Activated naive CD8-positive, alpha-beta T cell (primary cell): ENCODE data around the gene RTEL1.

ENCODE experiments used
- H3K27ac Mint-ChIP-seq: one replicate; pipeline ENCODE4 v1.8.0; 2021; ENCODE audit warnings: mixed read lengths
- H3K27me3 Mint-ChIP-seq: one replicate; pipeline ENCODE4 v1.8.0; 2021; ENCODE audit warnings: mixed read lengths
- H3K36me3 Mint-ChIP-seq: one replicate; pipeline ENCODE4 v1.8.0; 2021; ENCODE audit warnings: mixed read lengths
- H3K4me1 Mint-ChIP-seq: one replicate; pipeline ENCODE4 v1.8.0; 2021; ENCODE audit warnings: low read depth, mixed read lengths
- H3K4me3 Mint-ChIP-seq: one replicate; pipeline ENCODE4 v1.8.0; 2021; ENCODE audit warnings: mild to moderate bottlenecking, mixed read lengths
- H3K9me3 Mint-ChIP-seq: one replicate; pipeline ENCODE4 v1.8.0; 2021; ENCODE audit warnings: low read depth, mixed read lengths

RTEL1 gene

DNA sequence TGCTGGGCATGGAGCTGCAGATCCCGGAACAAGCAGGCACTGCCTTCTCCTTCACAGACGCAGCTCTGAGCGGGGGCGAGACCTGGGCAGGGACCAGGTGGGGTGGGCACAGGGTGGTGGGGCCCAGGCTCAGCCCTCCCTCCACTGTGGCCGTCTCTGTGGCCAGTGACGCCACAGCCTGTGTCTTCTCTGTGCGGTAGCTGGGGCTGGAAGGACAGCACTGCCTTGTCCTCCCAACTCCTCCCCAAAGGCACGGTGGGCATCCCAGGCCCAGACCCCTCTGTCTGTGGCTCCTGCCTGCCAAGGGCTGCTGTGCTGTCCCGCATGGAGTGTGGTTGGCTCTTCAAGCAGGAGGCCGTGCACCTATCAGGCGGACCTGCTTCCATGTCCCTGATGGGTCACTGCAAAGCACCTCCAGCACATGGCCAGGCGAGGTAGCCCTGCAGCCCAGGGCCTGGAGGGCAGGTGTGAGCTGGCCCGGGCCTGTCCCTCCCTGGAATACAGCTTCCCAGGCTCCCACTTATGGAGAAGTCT, 23.6 kb downstream of the RTEL1 start:
- Mint-ChIP-seq H3K36me3 (no peaks in the 10 kb centered on the region), H3K4me3 (no peak overlapping the region), H3K27me3 (no peaks in the 10 kb centered on the region), H3K27ac (no peak overlapping the region), H3K9me3 (no peaks in the 10 kb centered on the region), H3K4me1 (no peaks in the 10 kb centered on the region)

DNA sequence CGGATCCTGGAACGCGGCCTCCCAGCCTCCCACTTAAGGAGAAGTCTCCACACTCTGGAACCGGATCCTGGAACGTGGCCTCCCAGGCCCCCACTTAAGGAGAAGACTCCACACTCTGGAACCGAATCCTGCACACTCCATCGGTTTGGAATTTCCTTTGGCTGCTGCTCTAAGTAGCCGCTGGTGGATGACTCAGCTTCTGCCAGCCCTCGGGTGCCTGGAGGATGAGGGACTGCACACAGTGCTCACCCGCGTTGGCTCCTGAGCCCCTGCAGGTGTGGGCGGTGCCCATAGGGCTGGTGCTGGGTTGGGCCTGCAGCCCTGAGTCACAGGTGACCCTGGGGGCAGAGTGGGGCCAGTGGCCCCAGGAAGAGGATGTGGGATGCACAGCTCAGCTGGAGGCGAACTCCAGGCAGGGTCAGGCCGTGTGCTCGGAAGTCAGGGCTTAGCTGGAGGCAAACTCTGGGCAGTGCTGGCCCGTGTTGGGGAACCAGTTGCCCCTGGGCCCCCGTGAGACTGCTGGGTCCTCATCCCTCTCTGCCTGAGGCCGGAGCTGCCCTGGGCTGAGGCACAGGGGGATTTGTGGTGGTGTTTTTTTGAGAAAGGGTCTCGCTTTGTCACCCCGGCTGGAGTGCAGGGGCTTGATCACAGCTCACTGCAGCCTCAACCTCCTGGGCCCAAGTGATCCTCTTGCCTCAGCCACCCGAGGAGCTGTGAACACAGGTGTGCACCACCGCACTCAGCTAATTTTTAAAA, 24.4 kb downstream of the RTEL1 start:
- H3K36me3 Mint-ChIP-seq, result no peaks in the 10 kb centered on the region
- no peak overlapping the region for H3K4me3 Mint-ChIP-seq
- H3K9me3 Mint-ChIP-seq, result no peaks in the 10 kb centered on the region
- H3K27ac Mint-ChIP-seq, result no peak overlapping the region
- H3K27me3 Mint-ChIP-seq, result no peaks in the 10 kb centered on the region
- H3K4me1 Mint-ChIP-seq, result peaks cover 3% of the 10 kb centered on the region

DNA sequence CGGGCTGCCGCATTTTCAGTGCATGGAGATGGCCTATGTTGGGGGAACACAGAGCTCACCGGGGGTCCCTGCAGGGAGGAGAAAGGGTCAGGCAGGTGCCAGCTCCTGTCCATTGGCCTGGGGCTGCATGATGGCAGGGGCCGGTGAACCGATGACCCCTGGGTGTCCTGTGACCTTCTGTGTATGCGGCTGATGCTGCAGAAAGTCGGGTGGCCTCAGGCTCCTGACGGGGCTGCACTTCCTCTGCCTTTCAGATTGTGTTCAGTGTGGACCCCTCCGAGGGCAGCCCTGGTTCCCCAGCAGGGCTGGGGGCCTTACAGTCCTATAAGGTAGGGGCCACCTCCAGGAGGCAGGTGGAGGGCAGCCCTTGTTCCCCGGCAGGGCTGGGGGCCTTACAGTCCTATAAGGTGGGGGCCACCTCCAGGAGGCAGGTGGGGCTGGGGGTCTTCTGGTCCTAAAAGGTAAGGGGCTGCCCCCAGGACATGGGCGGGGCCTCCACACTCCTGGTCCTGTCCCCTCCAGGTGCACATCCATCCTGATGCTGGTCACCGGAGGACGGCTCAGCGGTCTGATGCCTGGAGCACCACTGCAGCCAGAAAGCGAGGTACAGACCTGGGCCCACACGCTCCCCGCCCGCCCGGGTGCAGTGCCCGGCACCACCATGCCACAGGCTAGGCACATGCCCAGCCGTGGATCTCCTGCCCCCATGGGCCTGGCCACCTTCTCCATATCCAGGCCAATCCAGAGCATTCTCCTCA, 27.3 kb downstream of the RTEL1 start:
- no peak overlapping the region for H3K27ac Mint-ChIP-seq
- no peak overlapping the region for H3K4me3 Mint-ChIP-seq
- H3K4me1 Mint-ChIP-seq, result peaks cover 3% of the 10 kb centered on the region
- H3K9me3 Mint-ChIP-seq, result no peaks in the 10 kb centered on the region
- H3K27me3 Mint-ChIP-seq, result no peaks in the 10 kb centered on the region
- no peaks in the 10 kb centered on the region for H3K36me3 Mint-ChIP-seq

DNA sequence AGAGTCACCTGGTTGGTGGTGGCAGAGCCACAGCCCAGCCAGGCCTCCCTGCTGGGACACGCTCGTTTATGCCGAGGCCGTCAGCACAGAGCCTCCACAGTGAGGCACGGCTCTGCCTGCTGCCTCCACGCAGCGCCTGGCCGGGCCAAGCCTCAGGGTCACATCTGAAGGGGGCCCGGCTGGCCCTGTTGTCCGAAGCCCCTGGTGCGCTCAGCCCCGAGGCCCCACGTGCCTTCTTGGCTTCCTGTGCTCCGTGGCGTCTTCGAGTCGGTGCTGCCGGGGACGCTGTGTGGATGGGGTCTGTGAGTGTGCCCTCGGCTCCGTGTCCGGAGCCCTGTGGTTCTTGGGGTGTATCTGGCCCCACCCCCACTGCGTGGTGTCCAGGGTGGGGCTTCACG, 28.0 kb downstream of the RTEL1 start:
- Mint-ChIP-seq H3K9me3 (no peaks in the 10 kb centered on the region), H3K4me1 (peaks cover 3% of the 10 kb centered on the region), H3K27me3 (no peaks in the 10 kb centered on the region), H3K27ac (no peak overlapping the region), H3K4me3 (no peak overlapping the region), H3K36me3 (no peaks in the 10 kb centered on the region)

DNA sequence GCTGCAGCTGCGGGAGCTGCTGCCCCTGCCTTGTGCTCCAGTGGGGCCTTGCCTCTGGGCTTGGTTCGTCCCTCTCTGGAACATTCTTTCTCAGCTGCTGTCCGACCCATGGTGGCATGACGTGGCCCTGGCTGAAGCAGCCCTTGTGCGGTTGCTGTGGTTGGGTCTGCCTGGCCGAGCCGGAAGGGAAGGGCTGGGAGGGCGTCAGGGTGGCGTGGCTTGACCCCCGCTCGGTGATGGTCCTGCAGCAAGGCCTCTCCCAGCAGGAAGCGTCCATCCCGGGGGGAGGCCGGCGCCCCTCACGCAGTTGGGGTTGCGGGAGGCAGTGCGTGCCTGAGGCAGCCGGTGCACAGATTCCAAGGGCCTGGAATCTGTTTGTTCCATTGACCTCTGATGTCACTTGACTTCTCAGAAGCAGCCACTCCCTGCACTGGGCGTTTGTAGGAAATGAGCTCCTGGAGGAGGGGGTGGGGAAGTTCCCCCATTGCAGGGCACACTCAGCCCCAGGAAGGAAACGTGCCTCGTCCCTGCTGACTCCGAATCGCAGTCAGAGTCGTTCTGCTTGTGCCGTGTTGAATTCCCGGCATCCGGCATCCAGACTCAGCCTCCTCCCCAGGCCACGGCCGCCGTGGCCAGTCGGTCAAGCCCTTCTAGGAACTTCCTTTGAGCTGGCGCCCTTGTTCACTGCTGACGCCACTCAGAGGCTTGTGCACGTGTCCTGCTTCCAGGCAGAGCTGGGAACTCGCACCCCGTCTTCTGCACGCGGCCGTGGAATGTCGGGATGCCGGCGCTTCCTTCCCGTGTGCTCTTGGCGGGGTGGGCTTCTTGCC, 28.6 kb downstream of the RTEL1 start:
- Mint-ChIP-seq H3K9me3 (no peaks in the 10 kb centered on the region), H3K36me3 (no peaks in the 10 kb centered on the region), H3K4me3 (no peak overlapping the region), H3K4me1 (peaks cover 4% of the 10 kb centered on the region), H3K27me3 (no peaks in the 10 kb centered on the region), H3K27ac (peak overlapping the region; percentile 41)

DNA sequence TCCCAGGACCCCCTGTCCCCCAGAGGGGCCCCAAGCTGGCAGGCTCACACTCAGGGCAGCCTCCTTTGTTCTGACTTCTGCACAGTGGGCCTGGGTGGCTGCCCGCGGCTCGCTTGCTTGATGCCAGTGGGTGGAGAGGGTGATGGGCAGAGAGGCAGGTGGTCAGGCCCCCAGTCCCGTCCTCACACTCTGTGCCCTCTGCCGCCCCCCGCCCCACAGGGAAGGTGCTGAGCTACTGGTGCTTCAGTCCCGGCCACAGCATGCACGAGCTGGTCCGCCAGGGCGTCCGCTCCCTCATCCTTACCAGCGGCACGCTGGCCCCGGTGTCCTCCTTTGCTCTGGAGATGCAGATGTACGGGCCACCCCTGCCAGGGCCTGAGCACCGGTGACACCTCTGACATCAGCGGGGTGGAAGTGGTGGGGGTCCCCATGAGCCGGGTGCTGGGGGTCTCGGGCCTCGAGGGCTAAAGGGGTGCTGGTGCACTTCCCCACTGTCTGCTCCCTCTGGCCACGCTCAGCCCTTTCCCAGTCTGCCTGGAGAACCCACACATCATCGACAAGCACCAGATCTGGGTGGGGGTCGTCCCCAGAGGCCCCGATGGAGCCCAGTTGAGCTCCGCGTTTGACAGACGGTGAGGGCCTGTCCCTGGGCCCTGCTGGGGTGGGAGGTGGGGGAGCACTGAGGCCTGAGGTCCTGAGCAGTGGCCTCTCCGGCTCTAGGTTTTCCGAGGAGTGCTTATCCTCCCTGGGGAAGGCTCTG, 29.5 kb downstream of the RTEL1 start:
- Mint-ChIP-seq H3K27ac (no peak overlapping the region), H3K27me3 (no peaks in the 10 kb centered on the region), H3K9me3 (no peaks in the 10 kb centered on the region), H3K4me1 (peaks cover 4% of the 10 kb centered on the region), H3K4me3 (no peak overlapping the region), H3K36me3 (no peaks in the 10 kb centered on the region)

DNA sequence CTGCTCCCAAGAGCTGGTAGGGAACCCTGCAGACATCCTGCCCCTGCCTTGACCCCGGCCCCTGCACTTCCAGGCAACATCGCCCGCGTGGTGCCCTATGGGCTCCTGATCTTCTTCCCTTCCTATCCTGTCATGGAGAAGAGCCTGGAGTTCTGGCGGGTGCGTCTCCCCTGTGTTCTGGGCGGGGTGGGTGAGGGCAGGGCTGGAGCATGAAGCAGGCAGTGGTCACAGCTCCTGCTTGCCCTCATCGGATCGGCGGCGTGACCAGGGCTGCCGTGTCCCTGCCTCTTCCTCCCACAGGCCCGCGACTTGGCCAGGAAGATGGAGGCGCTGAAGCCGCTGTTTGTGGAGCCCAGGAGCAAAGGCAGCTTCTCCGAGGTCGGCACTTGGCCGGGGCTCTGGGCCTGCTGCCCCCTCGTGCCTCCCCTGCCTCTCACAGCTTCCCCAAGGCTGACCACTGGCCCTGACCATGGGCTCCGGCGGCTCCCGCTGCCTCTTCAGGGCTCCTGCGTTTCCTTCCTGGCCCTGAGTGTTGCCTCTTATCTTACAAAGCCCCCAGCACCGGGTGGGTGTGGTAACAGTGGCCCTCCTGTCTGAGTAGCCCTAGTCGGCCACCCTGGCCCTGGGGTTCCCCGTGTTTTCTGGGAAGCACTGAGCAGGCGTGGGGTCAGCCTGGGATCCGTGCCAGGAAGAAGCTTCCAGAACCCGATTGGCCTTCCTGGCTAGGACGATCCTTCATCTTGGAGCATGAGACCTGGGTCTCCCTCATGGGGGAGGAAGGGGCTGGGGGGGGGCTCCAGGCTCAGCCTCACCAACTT, 30.3 kb downstream of the RTEL1 start:
- H3K27ac Mint-ChIP-seq, result no peak overlapping the region
- no peaks in the 10 kb centered on the region for H3K27me3 Mint-ChIP-seq
- peaks cover 4% of the 10 kb centered on the region for H3K4me1 Mint-ChIP-seq
- no peaks in the 10 kb centered on the region for H3K36me3 Mint-ChIP-seq
- H3K4me3 Mint-ChIP-seq, result no peak overlapping the region
- H3K9me3 Mint-ChIP-seq, result no peaks in the 10 kb centered on the region

DNA sequence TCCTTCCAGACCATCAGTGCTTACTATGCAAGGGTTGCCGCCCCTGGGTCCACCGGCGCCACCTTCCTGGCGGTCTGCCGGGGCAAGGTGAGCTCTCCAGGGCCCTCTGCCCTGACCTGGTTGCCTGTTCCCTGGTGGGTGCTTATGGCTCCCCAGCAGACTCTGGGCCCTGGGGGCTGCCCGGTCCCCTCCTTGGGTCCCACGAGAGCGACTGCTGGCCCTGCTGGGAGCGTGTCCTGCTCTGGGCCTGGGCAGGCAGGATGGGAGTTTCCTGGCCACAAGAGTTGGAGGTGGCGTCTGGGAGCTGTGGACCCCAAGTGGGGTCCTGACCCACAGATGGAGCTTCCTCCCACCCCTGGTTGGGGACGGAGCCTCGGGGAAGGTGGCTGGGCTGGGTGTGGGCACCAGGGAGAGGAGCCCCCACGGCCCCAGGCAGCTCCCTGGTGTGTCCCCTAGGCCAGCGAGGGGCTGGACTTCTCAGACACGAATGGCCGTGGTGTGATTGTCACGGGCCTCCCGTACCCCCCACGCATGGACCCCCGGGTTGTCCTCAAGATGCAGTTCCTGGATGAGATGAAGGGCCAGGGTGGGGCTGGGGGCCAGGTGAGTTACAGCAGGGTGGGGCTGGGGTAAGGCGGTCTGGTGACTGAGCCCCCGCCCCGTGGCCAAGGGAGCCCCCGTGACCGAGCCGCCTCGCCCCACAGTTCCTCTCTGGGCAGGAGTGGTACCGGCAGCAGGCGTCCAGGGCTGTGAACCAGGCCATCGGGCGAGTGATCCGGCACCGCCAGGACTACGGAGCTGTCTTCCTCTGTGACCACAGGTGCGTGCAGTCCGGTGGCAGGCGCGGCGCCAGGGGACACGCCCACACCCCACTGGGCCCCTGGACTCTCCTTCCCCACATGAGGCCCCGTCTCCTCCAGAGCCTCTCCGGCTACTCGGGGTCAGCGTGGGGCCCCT, 31.2 kb downstream of the RTEL1 start:
- H3K9me3 Mint-ChIP-seq, result no peaks in the 10 kb centered on the region
- peaks cover 7% of the 10 kb centered on the region for H3K4me1 Mint-ChIP-seq
- H3K27ac Mint-ChIP-seq, result no peak overlapping the region
- H3K27me3 Mint-ChIP-seq, result no peaks in the 10 kb centered on the region
- no peak overlapping the region for H3K4me3 Mint-ChIP-seq
- no peaks in the 10 kb centered on the region for H3K36me3 Mint-ChIP-seq

DNA sequence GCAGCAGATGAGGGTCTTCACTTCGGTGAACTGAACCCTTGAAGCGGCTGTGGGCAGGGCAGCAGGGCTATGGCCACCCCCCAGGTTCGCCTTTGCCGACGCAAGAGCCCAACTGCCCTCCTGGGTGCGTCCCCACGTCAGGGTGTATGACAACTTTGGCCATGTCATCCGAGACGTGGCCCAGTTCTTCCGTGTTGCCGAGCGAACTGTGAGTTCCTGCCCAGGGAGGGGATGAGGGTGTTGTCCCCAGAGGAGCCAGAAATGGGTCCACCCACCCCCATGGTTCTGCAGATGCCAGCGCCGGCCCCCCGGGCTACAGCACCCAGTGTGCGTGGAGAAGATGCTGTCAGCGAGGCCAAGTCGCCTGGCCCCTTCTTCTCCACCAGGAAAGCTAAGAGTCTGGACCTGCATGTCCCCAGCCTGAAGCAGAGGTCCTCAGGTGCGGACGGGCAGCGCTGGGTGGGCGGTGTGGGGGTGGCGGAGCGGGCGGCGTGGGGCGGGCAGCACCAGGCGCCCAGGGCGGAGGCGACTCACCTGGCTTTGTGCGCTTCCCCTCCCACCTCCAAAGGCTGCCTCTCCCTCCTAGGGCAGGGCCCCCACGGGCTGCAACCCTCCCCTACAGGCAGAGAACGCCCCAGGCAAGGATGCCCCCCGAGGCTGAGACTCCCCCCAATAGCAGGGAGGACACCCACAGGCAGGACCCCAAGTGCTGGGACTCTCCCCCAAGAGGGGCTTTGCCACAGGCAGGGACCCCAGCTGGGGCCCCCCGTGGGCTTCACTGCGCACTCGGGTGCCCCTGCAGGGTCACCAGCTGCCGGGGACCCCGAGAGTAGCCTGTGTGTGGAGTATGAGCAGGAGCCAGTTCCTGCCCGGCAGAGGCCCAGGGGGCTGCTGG, 32.1 kb downstream of the RTEL1 start:
- Mint-ChIP-seq H3K27me3 (no peaks in the 10 kb centered on the region), H3K36me3 (no peaks in the 10 kb centered on the region), H3K4me3 (no peak overlapping the region), H3K4me1 (peaks cover 7% of the 10 kb centered on the region), H3K9me3 (no peaks in the 10 kb centered on the region), H3K27ac (no peak overlapping the region)

DNA sequence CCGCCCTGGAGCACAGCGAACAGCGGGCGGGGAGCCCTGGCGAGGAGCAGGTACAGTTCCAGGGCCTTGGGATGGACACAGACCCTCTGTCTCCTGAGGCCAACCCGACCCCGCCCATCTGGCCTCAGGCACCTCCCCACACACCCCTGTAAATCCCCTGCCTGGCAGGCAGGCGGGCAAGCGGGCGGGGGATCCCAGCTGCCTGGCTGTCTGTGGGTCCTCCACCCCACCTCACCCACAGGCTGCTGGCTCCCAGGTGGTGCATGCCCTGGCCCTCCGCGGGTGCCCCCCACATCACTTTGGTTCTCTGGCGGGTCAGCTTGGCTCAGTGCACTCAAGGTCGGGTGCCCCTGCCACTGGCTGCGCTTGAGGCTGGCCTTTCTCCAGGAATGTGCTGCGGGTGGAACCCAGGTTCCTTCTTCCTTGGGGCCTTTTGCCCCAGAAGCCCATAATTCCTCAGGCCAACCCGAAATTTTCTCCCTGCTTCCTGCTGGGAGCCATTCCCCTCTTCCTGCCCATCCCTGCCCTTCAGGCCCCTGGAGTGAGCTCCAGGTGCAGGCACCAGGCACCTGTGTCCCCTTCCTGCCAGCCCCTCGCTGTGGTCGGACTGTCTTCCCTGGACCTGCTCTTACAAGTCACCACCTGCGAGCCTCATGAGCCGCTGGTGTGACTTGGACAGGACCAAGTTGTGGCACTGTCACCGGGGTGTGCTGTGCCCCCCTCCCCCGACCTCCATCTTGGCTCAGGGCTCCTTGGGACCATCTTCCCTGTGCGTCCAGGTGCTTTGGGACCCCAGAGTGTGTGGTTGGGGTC, 33.0 kb downstream of the RTEL1 start:
- H3K4me1 Mint-ChIP-seq, result peaks cover 11% of the 10 kb centered on the region
- no peak overlapping the region for H3K4me3 Mint-ChIP-seq
- H3K9me3 Mint-ChIP-seq, result no peaks in the 10 kb centered on the region
- H3K27ac Mint-ChIP-seq, result no peak overlapping the region
- H3K27me3 Mint-ChIP-seq, result no peaks in the 10 kb centered on the region
- H3K36me3 Mint-ChIP-seq, result no peaks in the 10 kb centered on the region

DNA sequence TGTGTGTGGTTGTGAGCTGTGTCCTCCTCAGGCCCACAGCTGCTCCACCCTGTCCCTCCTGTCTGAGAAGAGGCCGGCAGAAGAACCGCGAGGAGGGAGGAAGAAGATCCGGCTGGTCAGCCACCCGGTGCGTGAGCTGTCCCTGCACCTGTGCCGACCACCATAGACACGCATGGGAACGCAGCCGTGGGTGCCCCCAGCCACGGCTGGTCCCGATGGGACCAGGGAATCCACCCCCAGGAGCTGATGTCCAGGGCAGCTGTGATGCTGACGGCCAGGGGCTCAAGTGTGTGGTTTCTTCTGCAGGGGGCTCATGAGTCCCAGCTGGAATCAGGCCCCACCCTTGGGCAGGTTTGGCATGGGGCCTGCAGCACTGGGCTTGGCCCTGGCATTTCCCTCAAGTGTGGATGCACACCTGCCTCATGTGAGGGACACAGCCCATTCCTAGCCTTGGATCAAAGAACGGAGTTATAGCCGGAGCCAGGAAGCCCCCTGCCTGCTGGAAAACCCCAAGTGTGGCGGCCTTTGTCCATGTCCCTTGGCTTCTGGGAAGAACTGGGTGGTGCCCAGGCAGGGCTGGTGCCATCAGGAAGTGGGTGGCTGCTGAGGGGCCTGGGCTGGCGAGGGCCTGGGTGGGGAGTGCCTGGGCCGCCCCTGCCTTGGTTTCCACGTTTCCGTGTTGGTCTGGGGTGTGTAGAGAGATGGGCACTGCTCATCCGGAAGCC, 33.8 kb downstream of the RTEL1 start:
- H3K4me1 Mint-ChIP-seq, result peaks cover 11% of the 10 kb centered on the region

More for the DNA sequence above, 33.8 kb downstream of the RTEL1 start:
- H3K27ac Mint-ChIP-seq, result no peak overlapping the region
- H3K27me3 Mint-ChIP-seq, result no peaks in the 10 kb centered on the region
- H3K36me3 Mint-ChIP-seq, result no peaks in the 10 kb centered on the region
- no peak overlapping the region for H3K4me3 Mint-ChIP-seq
- no peaks in the 10 kb centered on the region for H3K9me3 Mint-ChIP-seq
